ENCODE results near the gene PFKP.
A peak's percentile ranks its signal among the peaks of the same experiment; 100 is the strongest.

PFKP gene

GRCh38 chr10:3074985-3075600, 7.7 kb downstream of the PFKP start:
- in situ Hi-C loops (cut with HindIII; ENCODE audit: low pct_ligation_motif_present, low sequenced_read_pairs), result no loop called here
- Histone ChIP-seq H3K4me3 (ENCODE audit: low read depth, low read length) (no peak overlapping the region), H3K36me3 (replicated peaks) (peaks cover 17% of the 10 kb centered on the region), H3K27ac (no peak overlapping the region), H3K27me3 (replicated peaks) (no peaks in the 10 kb centered on the region)
- DNase-seq, result no peak
- TF ChIP-seq CTCF (IDR thresholded peaks at IDR 0.05; ENCODE audit: low read depth, low read length, missing control alignments), result no peak

- DNase-seq, result no peak
- no peaks in the 10 kb centered on the region for H3K27me3 ChIP-seq (replicated peaks)
- peaks cover 15% of the 10 kb centered on the region for H3K36me3 ChIP-seq (replicated peaks)
- in situ Hi-C loops (cut with HindIII; ENCODE audit: low pct_ligation_motif_present, low sequenced_read_pairs), result no loop called here
- no peak overlapping the region for H3K27ac ChIP-seq
- no peak overlapping the region for H3K4me3 ChIP-seq (ENCODE audit: low read depth, low read length)
- TF ChIP-seq CTCF (IDR thresholded peaks at IDR 0.05; ENCODE audit: low read depth, low read length, missing control alignments), result no peak
Observed at GRCh38 chr10:3076138-3076537, 8.8 kb downstream of the PFKP start.

GRCh38 chr10:3077509-3077908, 10.2 kb downstream of the PFKP start:
- in situ Hi-C loops (cut with HindIII; ENCODE audit: low pct_ligation_motif_present, low sequenced_read_pairs), result no loop called here
- Histone ChIP-seq H3K36me3 (replicated peaks) (peaks cover 16% of the 10 kb centered on the region), H3K27ac (no peak overlapping the region), H3K27me3 (replicated peaks) (no peaks in the 10 kb centered on the region), H3K4me3 (ENCODE audit: low read depth, low read length) (no peak overlapping the region)
- DNase-seq, result no peak
- no peak for TF ChIP-seq CTCF (IDR thresholded peaks at IDR 0.05; ENCODE audit: low read depth, low read length, missing control alignments)

- no peak overlapping the region for H3K27ac ChIP-seq
- peaks cover 20% of the 10 kb centered on the region for H3K36me3 ChIP-seq (replicated peaks)
- H3K27me3 ChIP-seq (replicated peaks), result no peaks in the 10 kb centered on the region
- TF ChIP-seq CTCF (IDR thresholded peaks at IDR 0.05; ENCODE audit: low read depth, low read length, missing control alignments), result peak; percentile 36
- in situ Hi-C loops (cut with HindIII; ENCODE audit: low pct_ligation_motif_present, low sequenced_read_pairs), result no loop called here
- DNase-seq, result no peak
- no peak overlapping the region for H3K4me3 ChIP-seq (ENCODE audit: low read depth, low read length)
Observed at GRCh38 chr10:3077940-3078630, 10.7 kb downstream of the PFKP start.

GRCh38 chr10:3081383-3081981, 14.1 kb downstream of the PFKP start:
- H3K36me3 ChIP-seq (replicated peaks), result peaks cover 23% of the 10 kb centered on the region
- no peak overlapping the region for H3K4me3 ChIP-seq (ENCODE audit: low read depth, low read length)
- TF ChIP-seq CTCF (IDR thresholded peaks at IDR 0.05; ENCODE audit: low read depth, low read length, missing control alignments), result no peak
- H3K27ac ChIP-seq, result no peak overlapping the region
- H3K27me3 ChIP-seq (replicated peaks), result no peaks in the 10 kb centered on the region
- no peak for DNase-seq
- in situ Hi-C loops (cut with HindIII; ENCODE audit: low pct_ligation_motif_present, low sequenced_read_pairs), result no loop called here

Data from brain microvascular endothelial cell (primary cell).